ENCODE measurements around the gene OAS2.

Gene OAS2

GRCh38 chr12:113056381-113056630, 78.0 kb downstream of the OAS2 start:
- TF ChIP-seq ZBTB7A (IDR thresholded peaks at IDR 0.05; ENCODE audit: low read depth) (no peak), USF1 (IDR thresholded peaks at IDR 0.05) (no peak), NFIC (IDR thresholded peaks at IDR 0.05) (no peak), TAF1 (IDR thresholded peaks at IDR 0.05; ENCODE audit: low read depth) (no peak), CREB1 (IDR thresholded peaks at IDR 0.05; ENCODE audit: low read depth) (no peak), EGR1 (IDR thresholded peaks at IDR 0.05) (no peak), RAD21 (IDR thresholded peaks at IDR 0.05; ENCODE audit: low read depth) (no peak), TCF12 (IDR thresholded peaks at IDR 0.05; ENCODE audit: low read depth) (no peak), CEBPB (IDR thresholded peaks at IDR 0.05) (no peak), EP300 (IDR thresholded peaks at IDR 0.05; ENCODE audit: borderline replicate concordance) (no peak), REST (IDR thresholded peaks at IDR 0.05; ENCODE audit: low read depth) (no peak), YY1 (IDR thresholded peaks at IDR 0.05; ENCODE audit: low read depth) (no peak), FOXM1 (IDR thresholded peaks at IDR 0.05; ENCODE audit: borderline replicate concordance, low read depth) (no peak), TEAD4 (IDR thresholded peaks at IDR 0.05) (no peak)
- TF ChIP-seq, protein P1, sequence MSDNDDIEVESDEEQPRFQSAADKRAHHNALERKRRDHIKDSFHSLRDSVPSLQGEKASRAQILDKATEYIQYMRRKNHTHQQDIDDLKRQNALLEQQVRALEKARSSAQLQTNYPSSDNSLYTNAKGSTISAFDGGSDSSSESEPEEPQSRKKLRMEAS (IDR thresholded peaks at IDR 0.05), result no peak

DNA sequence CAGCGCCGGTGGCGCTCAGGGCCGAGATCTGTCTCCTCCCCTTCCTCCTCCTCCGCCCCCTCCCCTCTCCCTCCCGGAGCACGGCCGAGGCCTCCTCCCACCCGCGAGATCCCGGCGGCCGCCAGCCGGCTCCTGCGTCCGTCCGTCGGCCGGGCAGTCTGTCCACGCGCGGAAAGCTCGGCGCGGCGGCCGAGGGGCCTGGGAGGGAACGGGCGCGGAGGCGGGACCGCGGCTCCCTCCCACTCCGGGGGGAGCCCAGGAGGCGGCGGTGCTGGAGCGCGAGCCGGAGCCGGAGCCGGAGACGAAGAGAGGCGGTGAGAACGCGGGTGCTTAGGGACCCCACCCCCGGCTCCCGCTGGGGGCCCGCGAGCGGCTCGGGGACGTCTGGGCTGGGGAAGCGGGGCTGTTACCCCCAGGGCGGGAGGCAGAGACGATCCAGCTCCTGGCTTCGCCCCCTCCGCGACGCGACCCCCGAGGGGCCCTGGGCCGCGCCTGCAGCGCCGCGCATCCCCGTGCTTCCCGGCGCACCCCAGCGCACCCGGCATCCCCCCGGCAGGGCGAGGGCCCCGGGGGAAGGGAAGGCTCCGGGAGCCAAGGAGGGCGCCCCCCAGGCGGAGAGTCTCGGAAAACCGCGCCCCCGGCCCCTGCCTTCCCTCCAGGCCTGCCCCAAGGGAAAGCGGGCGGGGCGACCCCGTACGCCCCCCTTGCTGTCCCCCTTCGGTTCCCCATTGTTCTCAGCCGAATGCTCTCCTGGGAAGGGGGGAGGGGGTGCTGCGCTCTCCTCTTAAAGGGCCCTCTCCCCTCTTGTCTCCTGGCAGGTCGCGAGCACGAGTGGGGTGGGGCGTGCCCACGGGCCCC, 78.5 kb downstream of the OAS2 start, which contains the start of gene DTX1:
TSS of gene DTX1 (plus strand) at position 100 of the 858 bp plus-strand sequence. CDS start 1,463 bp downstream, outside the sequence.
- TF ChIP-seq TEAD4 (IDR thresholded peaks at IDR 0.05), result no peak
- TF ChIP-seq NFIC (IDR thresholded peaks at IDR 0.05), result no peak
- peak; percentile 70 for TF ChIP-seq ZBTB7A (IDR thresholded peaks at IDR 0.05; ENCODE audit: low read depth)
- no peak for TF ChIP-seq TAF1 (IDR thresholded peaks at IDR 0.05; ENCODE audit: low read depth)

DNA sequence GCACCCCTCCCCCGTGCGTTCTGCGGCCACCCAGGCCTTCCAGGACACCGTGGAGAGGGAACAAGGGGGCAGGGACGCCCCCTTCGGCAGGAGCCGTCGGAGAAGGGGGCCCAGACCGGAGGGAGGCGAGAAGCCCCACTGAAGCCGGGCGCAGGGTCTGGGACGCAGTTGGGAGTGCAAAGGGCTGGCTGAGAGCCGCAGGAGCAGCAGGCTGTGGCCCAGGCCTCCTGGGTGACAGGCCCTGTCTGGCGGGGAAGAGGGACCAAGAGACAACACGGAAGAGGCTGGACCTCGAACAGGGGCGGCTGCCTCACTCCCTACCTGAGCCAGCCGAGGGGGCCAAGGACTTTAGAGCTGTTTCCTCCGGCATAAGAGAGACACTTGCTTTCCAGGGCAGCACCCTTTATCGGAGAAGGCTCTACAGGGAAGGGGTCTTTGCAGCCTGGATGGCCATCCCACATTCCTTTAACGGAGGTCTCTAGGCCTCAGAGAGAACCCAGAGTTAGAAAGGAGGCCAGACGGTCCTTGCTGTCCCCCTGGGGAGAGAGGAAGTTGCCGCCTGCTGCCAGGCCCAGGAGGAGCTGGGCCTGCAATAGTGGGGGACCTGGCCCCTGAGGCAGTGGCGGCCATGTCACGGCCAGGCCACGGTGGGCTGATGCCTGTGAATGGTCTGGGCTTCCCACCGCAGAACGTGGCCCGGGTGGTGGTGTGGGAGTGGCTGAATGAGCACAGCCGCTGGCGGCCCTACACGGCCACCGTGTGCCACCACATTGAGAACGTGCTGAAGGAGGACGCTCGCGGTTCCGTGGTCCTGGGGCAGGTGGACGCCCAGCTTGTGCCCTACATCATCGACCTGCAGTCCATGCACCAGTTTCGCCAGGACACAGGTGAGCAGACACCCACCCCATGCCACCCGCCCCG, 79.5 kb downstream of the OAS2 start:
- no peak for TF ChIP-seq ZBTB7A (IDR thresholded peaks at IDR 0.05; ENCODE audit: low read depth)
- no peak for TF ChIP-seq TAF1 (IDR thresholded peaks at IDR 0.05; ENCODE audit: low read depth)
- TF ChIP-seq CEBPB (IDR thresholded peaks at IDR 0.05), result no peak
- TF ChIP-seq TEAD4 (IDR thresholded peaks at IDR 0.05), result no peak
- TF ChIP-seq EGR1 (IDR thresholded peaks at IDR 0.05), result no peak

- no peak for TF ChIP-seq TEAD4 (IDR thresholded peaks at IDR 0.05)
- TF ChIP-seq YY1 (IDR thresholded peaks at IDR 0.05; ENCODE audit: low read depth), result no peak
Observed at GRCh38 chr12:113058553-113058952, 80.2 kb downstream of the OAS2 start.

GRCh38 chr12:113059071-113059595, 80.8 kb downstream of the OAS2 start:
- TF ChIP-seq EP300 (IDR thresholded peaks at IDR 0.05; ENCODE audit: borderline replicate concordance) (no peak), TAF1 (IDR thresholded peaks at IDR 0.05; ENCODE audit: low read depth) (no peak), TCF12 (IDR thresholded peaks at IDR 0.05; ENCODE audit: low read depth) (no peak), FOXM1 (IDR thresholded peaks at IDR 0.05; ENCODE audit: borderline replicate concordance, low read depth) (no peak), EGR1 (IDR thresholded peaks at IDR 0.05) (no peak)
- TF ChIP-seq, protein P1 (IDR thresholded peaks at IDR 0.05), result no peak

GRCh38 chr12:113060336-113060960, 82.1 kb downstream of the OAS2 start:
- no peak for TF ChIP-seq TCF12 (IDR thresholded peaks at IDR 0.05; ENCODE audit: low read depth)
- no peak for TF ChIP-seq CEBPB (IDR thresholded peaks at IDR 0.05)
- TF ChIP-seq ZBTB7A (IDR thresholded peaks at IDR 0.05; ENCODE audit: low read depth), result no peak
- TF ChIP-seq YY1 (IDR thresholded peaks at IDR 0.05; ENCODE audit: low read depth), result no peak
- no peak for TF ChIP-seq FOXM1 (IDR thresholded peaks at IDR 0.05; ENCODE audit: borderline replicate concordance, low read depth)
- no peak for TF ChIP-seq RAD21 (IDR thresholded peaks at IDR 0.05; ENCODE audit: low read depth)
- TF ChIP-seq TAF1 (IDR thresholded peaks at IDR 0.05; ENCODE audit: low read depth), result no peak
- no peak for TF ChIP-seq REST (IDR thresholded peaks at IDR 0.05; ENCODE audit: low read depth)
- TF ChIP-seq TEAD4 (IDR thresholded peaks at IDR 0.05), result no peak
- TF ChIP-seq USF1 (IDR thresholded peaks at IDR 0.05), result no peak
